T follicular helper cell (primary cell): Measurements from ENCODE around the gene DIP2C.
"Not testable (repeated sequence)": the region's sequence is repeated elsewhere in the genome, so short reads cannot be mapped to it uniquely, and the experiment has no call there.

Source experiments
- DNase-seq: peaks from one replicate; pipeline ENCODE4 v3.0.0-alpha.2; 2020; ENCODE audit warnings: low read depth

DIP2C gene

GRCh38 chr10:641149-642010 is 48.1 kb downstream of the DIP2C start:
- DNase-seq, result no peak

GRCh38 chr10:640673-641045 is 48.8 kb downstream of the DIP2C start:
- DNase-seq, result no peak

- DNase-seq, result no peak
Measured at GRCh38 chr10:639751-640672, 49.5 kb downstream of the DIP2C start.

GRCh38 chr10:639001-639750 is 50.3 kb downstream of the DIP2C start:
- DNase-seq, result no peak

- DNase-seq, result no peak
Measured at GRCh38 chr10:637771-638195, 51.7 kb downstream of the DIP2C start.

- no peak for DNase-seq
Measured at GRCh38 chr10:637221-637620, 52.2 kb downstream of the DIP2C start.

GRCh38 chr10:636769-637168 is 52.7 kb downstream of the DIP2C start:
- no peak for DNase-seq

GRCh38 chr10:636016-636730 is 53.3 kb downstream of the DIP2C start:
- DNase-seq, result no peak

- no peak for DNase-seq
Measured at GRCh38 chr10:635088-635861, 54.2 kb downstream of the DIP2C start.

- no peak for DNase-seq
Measured at GRCh38 chr10:634256-634655, 55.2 kb downstream of the DIP2C start.

- DNase-seq, result no peak
Measured at GRCh38 chr10:633279-634245, 55.9 kb downstream of the DIP2C start.

- not testable (repeated sequence) for DNase-seq
Measured at GRCh38 chr10:632807-633177, 56.7 kb downstream of the DIP2C start.

GRCh38 chr10:632155-632806 is 57.2 kb downstream of the DIP2C start:
- not testable (repeated sequence) for DNase-seq

- no peak for DNase-seq
Measured at GRCh38 chr10:631266-631665, 58.2 kb downstream of the DIP2C start.

GRCh38 chr10:630581-631073 is 58.8 kb downstream of the DIP2C start:
- no peak for DNase-seq

GRCh38 chr10:629186-629998 is 60.1 kb downstream of the DIP2C start:
- DNase-seq, result no peak

- no peak for DNase-seq
Measured at GRCh38 chr10:628386-629045, 61.0 kb downstream of the DIP2C start.
